ENCODE data around the gene PTX4. TPM values are rescaled to one million over a fixed set of nuclear protein-coding genes. Genes with fewer than 3 reads are reported as not detected.

PTX4 gene
- total RNA-seq, 1 experiment from 2014 or later: not detected

DNA sequence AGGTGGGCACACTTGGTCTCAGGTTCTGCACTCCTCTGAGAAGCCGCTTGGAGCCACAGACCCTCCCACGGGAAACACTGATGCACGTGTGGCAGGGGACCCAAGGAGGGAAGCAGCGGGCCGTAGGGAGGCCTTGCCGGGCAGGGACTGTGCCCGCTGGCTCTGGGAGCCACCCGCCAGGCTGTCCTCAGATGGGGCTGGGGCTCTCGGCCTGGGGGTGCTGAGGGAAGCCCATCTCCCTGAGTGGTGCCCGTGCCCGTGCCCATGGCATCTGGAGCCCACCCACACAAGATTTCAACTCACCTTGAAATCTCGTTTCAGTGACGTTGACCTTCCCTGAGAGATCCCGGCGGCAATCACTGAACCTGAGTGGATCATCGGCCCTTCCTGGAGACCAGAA is 31.8 kb downstream of the PTX4 start:
- Histone ChIP-seq H3K9me3 (ENCODE audit: control insufficient read depth, low read depth, low read length) (no peaks in the 10 kb centered on the region), H3T11ph (ENCODE audit: low read length) (no peak overlapping the region), H4K8ac (replicated peaks; ENCODE audit: insufficient read length, low read depth, low read length) (no peak overlapping the region), H2AK5ac (ENCODE audit: insufficient read length, low read length) (no peak overlapping the region), H2BK120ac (ENCODE audit: low read depth, low read length, poor library complexity, severe bottlenecking) (no peak overlapping the region), H3K79me1 (ENCODE audit: insufficient read depth, low read depth, low read length, poor library complexity, severe bottlenecking) (no peaks in the 10 kb centered on the region), H4K5ac (ENCODE audit: insufficient read length, low read depth, low read length) (no peak overlapping the region), H3K14ac (ENCODE audit: insufficient read depth, low read length) (no peak overlapping the region), H2BK12ac (ENCODE audit: insufficient read length, low read depth, low read length) (no peak overlapping the region), H2BK20ac (ENCODE audit: low read depth, low read length, poor library complexity, severe bottlenecking) (no peak overlapping the region), H2AFZ (ENCODE audit: low read length) (no peak overlapping the region), H2BK15ac (ENCODE audit: low read depth, low read length) (no peak overlapping the region), H3K9ac (ENCODE audit: extremely low read depth, insufficient read length, low read length) (no peak overlapping the region), H3K27me3 (ENCODE audit: insufficient read depth, low read length) (no peaks in the 10 kb centered on the region), H3K56ac (ENCODE audit: insufficient read length, low read depth, low read length) (no peak overlapping the region), H3K23ac (ENCODE audit: insufficient read length, low read depth, low read length) (no peak overlapping the region), H3K4me2 (ENCODE audit: insufficient read depth, insufficient read length, low read length) (no peak overlapping the region), H3K4ac (ENCODE audit: low read depth, low read length) (no peak overlapping the region), H2BK5ac (ENCODE audit: insufficient read length, low read length) (no peak overlapping the region), H3K18ac (ENCODE audit: insufficient read length, low read depth, low read length) (no peak overlapping the region), H3K27ac (ENCODE audit: insufficient read length, low read depth, low read length) (no peak overlapping the region), H3K79me2 (ENCODE audit: insufficient read depth, low read length) (no peaks in the 10 kb centered on the region), H3K23me2 (ENCODE audit: insufficient read length, low read depth, low read length, poor library complexity, severe bottlenecking) (no peaks in the 10 kb centered on the region), H4K91ac (ENCODE audit: insufficient read length, low read depth, low read length) (no peak overlapping the region), H4K20me1 (ENCODE audit: control insufficient read depth, insufficient read depth, insufficient read length) (no peaks in the 10 kb centered on the region), H3K4me1 (ENCODE audit: insufficient read depth, low read length) (no peaks in the 10 kb centered on the region)
- Mint-ChIP-seq H3K36me3 (ENCODE audit: insufficient read depth in 1 of 3, low read depth in 3 of 3) (peaks cover 1 to 31% (median 26%) of the 10 kb centered on the region in 3 experiments; a peak in 6 of 7 replicates), H3K4me1 (no peaks in the 10 kb centered on the region), H3K27ac (no peak overlapping the region), H3K9me3 (no peaks in the 10 kb centered on the region), H3K27me3 (ENCODE audit: low read depth) (no peaks in the 10 kb centered on the region), H3K4me3 (no peak overlapping the region)
- no peak for DNase-seq
- no peak for TF ChIP-seq CTCF (conservative IDR thresholded peaks at IDR 0.05)
- no CpG with 5 or more reads among the region's 16 CpGs for WGBS (ENCODE audit: extremely low coverage, insufficient read length, low lambda C conversion rate)

All from H9 (cell line).